ENCODE data around the gene FAM149B1.
"Not testable (repeated sequence)": the region's sequence is repeated elsewhere in the genome, so short reads cannot be mapped to it uniquely, and the experiment has no call there.

Gene FAM149B1

DNA sequence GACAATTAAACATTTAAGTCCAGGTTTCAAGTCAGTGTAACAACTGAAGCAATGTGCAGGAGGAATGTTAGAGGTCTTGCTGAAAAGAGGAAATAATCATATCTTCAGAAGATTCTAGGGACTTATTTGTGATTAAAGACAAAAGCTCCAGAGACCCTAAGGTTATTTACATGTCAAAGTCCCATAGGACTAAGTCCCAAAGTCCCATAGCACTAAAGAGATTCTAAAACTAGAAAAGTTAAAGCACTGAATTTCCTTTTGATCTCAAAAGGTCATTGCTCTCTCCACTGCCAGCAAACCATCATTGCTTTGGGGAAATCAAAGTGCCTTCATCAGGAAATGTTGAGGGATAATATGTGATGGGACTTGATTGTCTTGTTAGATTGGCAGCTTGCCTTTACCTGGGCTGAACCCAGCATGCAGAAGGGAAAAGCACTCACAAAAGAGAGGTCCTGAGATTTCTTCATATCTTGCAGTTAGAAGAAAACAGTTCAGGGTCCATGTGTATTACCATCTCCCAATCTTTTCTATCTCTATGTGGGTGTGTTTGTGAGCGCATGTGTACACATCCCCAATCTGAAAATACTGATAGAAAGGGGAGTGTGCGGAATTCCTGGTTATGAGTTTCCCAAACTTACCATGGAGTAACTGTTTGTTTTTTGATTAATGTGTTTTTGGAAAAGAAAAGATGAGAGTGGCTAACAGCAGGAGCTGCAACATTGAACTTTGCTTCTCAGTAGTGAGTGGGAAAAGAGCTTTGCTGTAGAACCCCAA is 35.8 kb upstream of the FAM149B1 start:
- no peak for DNase-seq
- peaks cover 45 to 93% (median 69%) of the 10 kb centered on the region in 3 donors for H3K36me3 ChIP-seq

GRCh38 chr10:73134727-73135126 is 33.2 kb upstream of the FAM149B1 start:
- Histone ChIP-seq H3K36me3 (peaks cover 71 to 98% (median 85%) of the 10 kb centered on the region in 3 donors), H3K27me3 (no peaks in the 10 kb centered on the region), H3K4me3 (no peak overlapping the region), H3K27ac (no peak overlapping the region), H3K9me3 (no peaks in the 10 kb centered on the region), H3K4me1 (no peaks in the 10 kb centered on the region)
- DNase-seq, result no peak
- intact Hi-C loops (cut with DNase I; ENCODE audit: low total_unique reads), result no loop called here
- TF ChIP-seq, protein P1, sequence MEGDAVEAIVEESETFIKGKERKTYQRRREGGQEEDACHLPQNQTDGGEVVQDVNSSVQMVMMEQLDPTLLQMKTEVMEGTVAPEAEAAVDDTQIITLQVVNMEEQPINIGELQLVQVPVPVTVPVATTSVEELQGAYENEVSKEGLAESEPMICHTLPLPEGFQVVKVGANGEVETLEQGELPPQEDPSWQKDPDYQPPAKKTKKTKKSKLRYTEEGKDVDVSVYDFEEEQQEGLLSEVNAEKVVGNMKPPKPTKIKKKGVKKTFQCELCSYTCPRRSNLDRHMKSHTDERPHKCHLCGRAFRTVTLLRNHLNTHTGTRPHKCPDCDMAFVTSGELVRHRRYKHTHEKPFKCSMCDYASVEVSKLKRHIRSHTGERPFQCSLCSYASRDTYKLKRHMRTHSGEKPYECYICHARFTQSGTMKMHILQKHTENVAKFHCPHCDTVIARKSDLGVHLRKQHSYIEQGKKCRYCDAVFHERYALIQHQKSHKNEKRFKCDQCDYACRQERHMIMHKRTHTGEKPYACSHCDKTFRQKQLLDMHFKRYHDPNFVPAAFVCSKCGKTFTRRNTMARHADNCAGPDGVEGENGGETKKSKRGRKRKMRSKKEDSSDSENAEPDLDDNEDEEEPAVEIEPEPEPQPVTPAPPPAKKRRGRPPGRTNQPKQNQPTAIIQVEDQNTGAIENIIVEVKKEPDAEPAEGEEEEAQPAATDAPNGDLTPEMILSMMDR (IDR thresholded peaks at IDR 0.05), result no peak

More for the DNA sequence above, 35.8 kb upstream of the FAM149B1 start:
- intact Hi-C loops (cut with DNase I; ENCODE audit: low total_unique reads), result no loop called here
- Histone ChIP-seq H3K4me1 (no peaks in the 10 kb centered on the region), H3K4me3 (no peak overlapping the region), H3K27me3 (no peaks in the 10 kb centered on the region), H3K27ac (no peak overlapping the region), H3K9me3 (no peaks in the 10 kb centered on the region)
- TF ChIP-seq, protein P1 (IDR thresholded peaks at IDR 0.05), result no peak

- Histone ChIP-seq H3K4me1 (no peaks in the 10 kb centered on the region), H3K27ac (no peak overlapping the region), H3K9me3 (no peaks in the 10 kb centered on the region), H3K27me3 (no peaks in the 10 kb centered on the region), H3K36me3 (peaks cover 77 to 99% (median 91%) of the 10 kb centered on the region in 3 donors), H3K4me3 (no peak overlapping the region)
- TF ChIP-seq, protein P1 (IDR thresholded peaks at IDR 0.05), result no peak
- intact Hi-C loops (cut with DNase I; ENCODE audit: low total_unique reads), result no loop called here
- no peak for DNase-seq
These were observed 31.3 kb upstream of the FAM149B1 start for GRCh38 chr10:73136627-73137026.

DNA sequence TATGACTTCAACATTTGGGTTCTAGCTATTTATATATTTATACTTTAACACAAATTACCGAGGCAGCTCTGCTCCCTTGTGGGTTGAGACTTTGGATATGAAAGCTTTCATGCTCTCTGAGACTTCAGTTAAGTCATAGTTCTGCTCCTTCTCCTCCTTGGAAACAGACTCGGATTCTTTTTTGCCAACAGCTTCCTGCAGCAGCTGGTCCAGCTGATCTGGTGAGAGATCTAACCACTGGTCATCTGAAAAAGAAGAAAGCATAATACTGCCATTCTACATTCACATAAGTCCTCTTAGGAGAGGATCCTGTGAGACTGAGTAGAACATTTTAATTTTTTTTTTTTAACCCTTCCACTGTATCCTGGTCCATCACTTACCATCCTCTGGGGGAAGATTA is 28.7 kb upstream of the FAM149B1 start:
- TF ChIP-seq, protein P1 (IDR thresholded peaks at IDR 0.05), result no peak
- Histone ChIP-seq H3K4me3 (no peak overlapping the region), H3K9me3 (no peaks in the 10 kb centered on the region), H3K36me3 (peaks cover 76 to 99% (median 93%) of the 10 kb centered on the region in 3 donors), H3K27me3 (no peaks in the 10 kb centered on the region), H3K27ac (no peak overlapping the region), H3K4me1 (no peaks in the 10 kb centered on the region)
- intact Hi-C loops (cut with DNase I; ENCODE audit: low total_unique reads), result no loop called here
- DNase-seq, result no peak

DNA sequence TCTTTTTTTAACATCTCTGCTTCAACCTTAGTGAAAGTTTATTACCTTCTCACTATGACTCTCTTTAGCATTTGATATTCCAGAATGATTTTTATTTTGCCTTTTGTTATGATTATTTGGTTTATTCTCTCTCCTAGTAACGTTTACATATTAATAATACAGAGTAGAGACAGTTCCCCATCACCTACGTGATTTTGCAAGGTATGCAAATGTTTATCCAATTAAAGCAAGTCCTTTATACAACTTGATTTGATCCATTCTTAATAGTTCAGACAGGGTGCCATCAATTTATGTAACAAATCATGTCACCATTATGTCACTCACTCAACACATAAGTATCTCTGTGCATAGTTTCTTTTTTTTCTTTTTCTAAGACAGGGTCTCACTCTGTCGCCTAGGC is 26.3 kb upstream of the FAM149B1 start:
- no peaks in the 10 kb centered on the region for H3K4me1 ChIP-seq
- H3K27me3 ChIP-seq, result no peaks in the 10 kb centered on the region
- peaks cover 88 to 100% (median 93%) of the 10 kb centered on the region in 3 donors for H3K36me3 ChIP-seq
- H3K4me3 ChIP-seq, result no peak overlapping the region
- TF ChIP-seq, protein P1 (IDR thresholded peaks at IDR 0.05), result no peak
- intact Hi-C loops (cut with DNase I; ENCODE audit: low total_unique reads), result no loop called here
- DNase-seq, result no peak
- no peak overlapping the region for H3K27ac ChIP-seq
- no peaks in the 10 kb centered on the region for H3K9me3 ChIP-seq

DNA sequence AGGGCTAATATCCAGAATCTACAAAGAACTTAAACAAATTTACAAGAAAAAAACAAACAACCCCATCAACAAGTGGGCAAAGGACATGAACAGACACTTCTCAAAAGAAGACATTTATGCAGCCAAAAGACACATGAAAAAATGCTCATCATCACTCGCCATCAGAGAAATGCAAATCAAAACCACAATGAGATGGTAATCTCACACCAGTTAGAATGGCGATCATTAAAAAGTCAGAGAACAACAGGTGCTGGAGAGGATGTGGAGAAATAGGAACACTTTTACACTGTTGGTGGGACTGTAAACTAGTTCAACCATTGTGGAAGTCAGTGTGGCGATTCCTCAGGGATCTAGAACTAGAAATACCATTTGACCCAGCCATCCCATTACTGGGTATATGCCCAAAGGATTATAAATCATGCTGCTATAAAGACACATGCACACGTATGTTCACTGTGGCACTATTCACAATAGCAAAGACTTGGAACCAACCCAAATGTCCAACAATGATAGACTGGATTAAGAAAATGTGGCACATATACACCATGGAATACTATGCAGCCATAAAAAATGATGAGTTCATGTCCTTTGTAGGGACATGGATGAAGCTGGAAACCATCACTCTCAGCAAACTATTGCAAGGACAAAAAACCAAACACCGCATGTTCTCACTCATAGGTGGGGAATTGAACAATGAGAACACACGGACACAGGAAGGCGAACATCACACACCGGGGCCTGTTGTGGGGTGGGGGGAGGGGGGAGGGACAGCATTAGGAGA is 17.1 kb upstream of the FAM149B1 start:
- H3K27ac ChIP-seq; H3K4me1 ChIP-seq; intact Hi-C loops (cut with DNase I; ENCODE audit: low total_unique reads); H3K27me3 ChIP-seq; H3K9me3 ChIP-seq; H3K4me3 ChIP-seq; DNase-seq: not testable (repeated sequence)
- H3K36me3 ChIP-seq, result peaks cover 74 to 81% (median 75%) of the 10 kb centered on the region in 3 donors

Data from tibial artery (tissue), 4 donors.